Frontal cortex (tissue), 4 donors: ENCODE data around the gene C11orf54. TPM values are rescaled to one million over a fixed set of nuclear protein-coding genes. Genes with fewer than 3 reads are reported as not detected.
A peak's percentile ranks its signal among the peaks of the same experiment; 100 is the strongest.

Experiments
- DNase-seq, 2 donors: peaks; one replicate each; pipeline ENCODE4 v3.0.0; 2012; ENCODE audit warnings: low spot score in 2 of 2
- FAIRE-seq: peaks from 2 replicates; lab custom pipeline; 2012; peaks lifted over from hg19 to GRCh38; lab: Jason Lieb, UNC
- total RNA-seq: library from RNA; depleted of rRNA; stranded (reverse); fragments of >200 nt; gene quantifications from one replicate; pipeline ENCODE4 v1.2.3, GENCODE V29; 2014
- donor health status: control.
- donor health status: control.
- donor health status: control.

Gene C11orf54
- 37.5 TPM for total RNA-seq

DNA sequence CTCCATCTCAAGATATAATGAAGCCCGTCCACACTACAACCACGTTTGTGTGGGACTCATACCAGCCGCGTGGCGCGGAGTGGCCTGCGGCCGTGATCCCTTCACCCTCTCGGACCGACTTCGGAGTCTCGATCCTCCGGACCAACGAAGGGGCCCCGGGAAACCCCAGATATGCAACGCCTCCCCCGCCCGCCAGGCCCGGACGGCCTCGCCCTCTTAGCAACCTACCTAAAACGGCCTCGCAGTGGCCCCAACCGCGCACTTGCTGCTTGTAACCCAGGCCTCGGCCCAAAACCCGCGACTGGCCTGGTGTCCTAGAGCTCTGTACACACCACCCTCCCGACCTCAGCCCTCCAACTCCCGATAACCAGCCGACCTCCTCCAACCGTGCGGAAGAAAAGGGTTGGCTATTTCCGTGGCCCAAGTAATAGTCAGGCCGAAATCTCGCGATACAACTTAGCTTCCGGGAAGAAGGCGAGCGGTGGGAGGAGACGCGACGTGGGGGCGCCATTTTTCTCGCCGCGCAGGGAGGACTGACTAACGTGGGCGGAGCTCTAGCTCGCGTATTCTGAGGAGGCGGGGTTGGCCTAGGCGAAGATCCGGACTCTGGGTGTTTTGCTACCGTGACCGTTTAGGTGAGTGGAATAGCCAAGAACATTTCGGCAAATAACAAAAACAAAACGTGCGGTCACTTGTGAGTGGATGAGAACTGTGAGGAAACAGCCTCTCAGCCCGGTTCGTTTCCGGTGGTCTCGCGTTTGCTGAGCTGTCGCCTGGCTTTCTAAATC is at the start of gene C11orf54, which contains the start of gene TAF1D:
Gene C11orf54 (plus strand): TSS at position 579 of the 788 bp plus-strand sequence. CDS start 5,722 bp downstream, outside the sequence.
Gene TAF1D (minus strand): TSS at position 402 of the 788 bp plus-strand sequence. CDS start 2,191 bp downstream, outside the sequence.
- FAIRE-seq, result no peak
- DNase-seq, result peak; percentile 75 to 88

DNA sequence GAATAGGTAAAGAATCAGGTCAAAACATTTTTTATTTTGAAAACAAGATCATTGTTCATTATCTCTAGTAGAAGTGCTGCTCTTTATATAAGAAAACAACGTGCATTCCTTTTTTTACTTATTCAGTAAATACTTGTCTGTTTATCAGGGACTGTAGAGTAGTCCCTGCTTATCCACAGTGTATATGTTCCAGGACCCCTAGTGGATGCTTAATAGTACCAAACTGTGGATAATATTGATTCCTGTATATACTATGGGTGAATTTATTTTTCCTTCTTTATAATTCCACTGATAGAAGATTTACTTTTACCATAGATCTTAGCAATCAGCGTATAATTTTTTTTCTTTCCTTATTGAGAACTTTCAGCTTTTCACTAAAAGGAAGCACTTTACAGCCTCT is 47.4 kb upstream of the C11orf54 start:
- DNase-seq (no peak), FAIRE-seq (no peak)

DNA sequence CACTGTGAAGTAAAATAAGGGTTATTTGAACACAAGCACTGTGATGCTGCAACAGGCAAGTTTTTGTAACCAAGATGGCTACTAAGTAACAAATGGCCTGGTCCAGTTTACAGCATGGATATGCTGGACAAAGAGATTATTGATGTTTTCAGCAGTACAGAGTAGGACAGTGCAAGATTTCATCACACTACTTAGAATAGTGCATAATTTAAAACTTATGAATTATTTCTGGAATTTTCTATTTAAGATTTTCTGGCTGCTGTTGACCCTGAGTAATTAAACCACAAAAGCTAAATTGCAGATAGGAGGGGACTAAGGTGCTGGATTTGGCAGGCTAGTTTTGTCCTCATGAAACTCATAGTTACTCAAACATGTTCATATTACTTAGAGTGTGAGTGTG is 46.9 kb upstream of the C11orf54 start:
- no peak for DNase-seq
- FAIRE-seq, result no peak

DNA sequence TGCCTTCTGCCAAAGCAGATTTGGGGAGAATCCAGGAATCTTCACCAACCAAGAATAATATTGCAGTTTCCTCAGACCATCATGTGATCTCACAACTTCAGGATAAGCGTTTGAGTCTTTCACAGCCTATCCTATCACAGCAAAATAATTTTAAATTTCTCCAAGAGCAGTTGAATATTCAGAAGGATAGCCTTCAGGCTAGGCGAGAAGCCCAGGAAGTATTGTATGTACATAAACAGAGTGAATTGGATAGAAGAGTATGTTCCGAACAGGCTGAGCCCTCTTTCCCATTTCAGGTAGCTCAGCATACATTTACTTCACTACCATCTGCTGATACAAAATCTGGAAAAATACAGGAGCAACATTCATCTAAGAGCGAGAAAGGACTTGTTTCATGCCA is 43.9 kb upstream of the C11orf54 start:
- no peak for DNase-seq
- no peak for FAIRE-seq

DNA sequence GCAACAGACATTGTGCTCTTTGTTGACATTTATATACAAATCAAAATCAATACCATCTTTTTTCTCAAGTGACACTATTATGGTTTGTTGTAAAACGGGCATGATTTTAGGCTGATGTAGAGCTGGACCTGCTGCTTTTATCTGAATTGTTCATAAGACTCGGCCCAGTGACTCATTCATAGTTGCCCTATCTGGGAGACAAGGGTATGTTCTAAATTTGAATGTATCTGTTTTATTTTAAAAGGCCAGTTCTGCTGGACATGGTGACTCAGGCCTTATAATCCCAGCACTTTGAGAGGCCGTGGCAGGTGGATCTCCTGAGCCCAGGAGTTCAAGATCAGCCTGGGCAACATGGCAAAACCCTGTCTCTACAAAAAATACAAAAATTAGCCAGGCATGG is 40.6 kb upstream of the C11orf54 start:
- no peak for DNase-seq

DNA sequence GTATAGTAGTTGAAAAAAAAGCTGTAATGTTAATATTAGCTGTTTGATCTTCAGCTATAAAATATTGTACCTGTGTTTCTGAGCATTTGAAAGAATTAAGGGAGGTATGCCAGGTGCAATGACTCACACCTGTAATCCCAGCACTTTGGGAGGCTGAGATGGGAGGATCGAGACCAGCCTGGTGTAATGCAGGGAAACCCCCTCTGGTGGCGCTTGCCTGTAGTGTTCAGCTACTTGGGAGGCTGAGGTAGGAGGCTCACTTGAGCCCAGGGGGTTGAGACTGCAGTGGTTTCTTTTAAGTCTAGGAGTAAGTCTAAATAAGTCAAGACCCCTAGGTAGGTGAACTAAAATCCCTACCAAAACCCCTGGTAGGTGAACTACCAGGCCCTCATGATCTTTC is 37.2 kb upstream of the C11orf54 start:
- DNase-seq (no peak), FAIRE-seq (no peak)

More for the DNA sequence above, 40.6 kb upstream of the C11orf54 start:
- FAIRE-seq, result no peak

DNA sequence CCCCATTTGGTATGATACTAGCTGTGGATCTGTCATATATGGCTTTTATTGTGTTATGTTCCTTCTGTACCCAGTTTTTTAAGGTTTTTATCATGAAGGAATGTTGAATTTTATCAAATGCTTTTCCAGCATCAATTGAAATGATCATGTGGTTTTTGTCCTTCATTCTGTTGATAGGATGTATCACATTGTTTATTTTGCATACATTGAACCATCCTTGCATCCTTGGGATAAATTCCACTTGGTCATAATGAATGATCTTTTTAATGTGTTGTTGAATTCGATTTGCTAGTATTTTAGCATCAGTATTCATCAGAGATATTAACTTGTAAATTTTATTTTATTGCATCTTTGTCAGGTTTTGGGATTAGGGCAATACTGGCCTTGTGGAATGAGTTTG is 31.2 kb upstream of the C11orf54 start:
- DNase-seq (no peak), FAIRE-seq (no peak)

DNA sequence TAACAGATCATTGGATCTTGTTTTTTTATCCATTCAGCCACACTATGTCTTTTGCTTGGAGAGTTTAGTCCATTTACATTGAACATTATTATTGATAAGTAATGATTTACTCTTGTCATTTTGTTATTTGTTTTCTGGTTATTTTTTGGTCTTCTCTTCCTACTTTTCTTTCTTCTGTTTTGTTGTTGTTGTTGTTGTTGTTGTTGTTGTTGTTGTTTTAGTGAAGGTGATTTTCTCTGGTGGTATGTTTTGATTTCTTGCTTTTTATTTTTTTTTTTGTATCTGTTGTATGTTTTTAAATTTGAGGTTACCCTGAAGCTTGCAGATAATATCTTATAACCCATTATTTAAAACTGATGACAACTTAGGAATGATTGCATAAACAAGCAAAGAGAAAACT is 28.8 kb upstream of the C11orf54 start:
- no peak for DNase-seq
- FAIRE-seq, result no peak

DNA sequence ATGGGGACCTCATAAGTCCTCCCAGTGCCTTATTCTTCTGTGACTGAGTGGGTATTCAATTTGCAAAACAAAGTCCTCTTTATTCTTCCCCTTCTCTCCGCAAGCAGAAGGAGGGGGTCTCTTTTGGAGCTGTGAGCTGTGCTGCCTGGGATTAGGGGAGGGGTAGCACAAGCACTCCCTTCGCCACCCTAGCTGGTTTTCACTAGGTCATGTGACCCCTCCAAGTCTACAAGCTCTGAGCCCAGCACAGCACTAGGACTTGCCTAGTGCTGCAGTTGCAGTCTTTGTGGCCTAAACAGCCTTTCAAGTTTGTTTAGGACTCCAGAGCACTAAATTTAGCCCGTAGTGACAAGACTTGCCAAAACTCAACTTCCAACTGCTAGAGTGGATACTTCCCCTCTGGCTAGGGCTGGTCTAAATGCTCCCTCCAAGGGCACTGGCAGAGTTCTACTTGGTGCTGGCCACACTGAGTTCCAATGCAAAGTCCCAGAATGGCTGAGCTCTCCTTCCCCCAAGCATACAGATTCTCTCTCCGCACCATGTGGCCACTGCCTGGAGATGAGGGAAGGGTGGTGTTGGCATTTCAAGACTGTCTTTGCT is 25.6 kb upstream of the C11orf54 start:
- DNase-seq (no peak), FAIRE-seq (no peak)

DNA sequence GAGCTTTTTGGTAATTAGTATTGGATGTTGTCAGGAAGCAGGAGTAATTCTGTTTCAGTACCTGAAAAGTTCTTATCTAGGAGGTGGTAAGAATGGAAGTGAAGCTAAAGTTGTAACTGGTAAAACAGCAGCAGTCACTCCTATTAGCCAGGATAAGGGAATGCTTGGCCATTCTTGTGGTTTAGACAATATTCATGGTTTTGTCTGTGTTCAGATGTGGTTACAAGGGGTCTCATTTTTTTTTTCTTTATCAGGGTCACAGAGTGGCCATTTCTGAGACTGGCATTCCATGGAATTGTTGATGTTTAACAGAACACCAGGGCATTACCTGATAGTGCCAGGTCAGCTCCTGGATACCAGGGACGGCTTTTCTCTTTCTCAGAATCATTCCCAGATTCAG is 24.0 kb upstream of the C11orf54 start:
- no peak for DNase-seq
- no peak for FAIRE-seq

DNA sequence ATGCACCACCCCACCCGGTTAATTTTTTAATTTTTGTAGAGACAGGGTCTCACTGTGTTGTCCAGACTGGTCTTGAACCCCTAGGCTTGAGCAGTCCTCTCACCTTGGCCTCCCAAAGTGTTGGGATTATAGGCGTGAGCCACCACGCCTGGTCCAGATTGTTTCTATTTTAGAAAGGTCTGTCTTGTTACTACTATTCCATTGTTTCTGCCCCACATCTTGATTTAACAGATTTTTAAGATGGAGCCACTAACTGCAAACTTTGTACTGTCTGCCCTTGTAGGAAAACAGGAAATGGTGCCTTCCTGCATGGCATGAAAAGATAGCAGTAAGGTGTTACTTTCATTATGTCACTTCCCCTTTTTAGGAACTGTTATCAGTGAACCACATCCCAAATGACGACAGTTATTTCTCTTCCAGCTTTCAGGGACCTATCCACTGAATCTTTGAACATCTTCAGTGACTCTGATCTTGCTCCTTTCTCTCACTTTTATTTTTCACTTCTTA is 23.4 kb upstream of the C11orf54 start:
- DNase-seq, result no peak
- FAIRE-seq, result no peak

DNA sequence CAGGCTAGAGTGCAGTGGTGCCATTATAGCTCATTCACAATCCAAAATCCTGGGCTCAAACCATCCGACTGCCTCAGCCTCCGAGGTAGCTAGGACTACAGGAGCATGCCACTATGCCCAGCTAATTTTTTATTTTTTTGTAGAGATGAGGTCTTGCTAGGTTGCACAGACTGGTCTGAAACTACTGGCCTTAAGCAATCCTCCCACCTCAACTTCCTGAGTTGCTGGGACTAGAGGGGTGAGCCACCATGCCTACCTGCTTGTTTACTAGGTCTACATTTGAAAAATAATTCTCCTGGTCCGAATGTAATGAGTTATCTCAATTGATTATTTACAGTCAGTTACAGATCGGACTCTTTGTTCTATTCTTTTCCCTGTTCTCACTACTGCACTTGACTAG is 22.2 kb upstream of the C11orf54 start:
- DNase-seq, result no peak

DNA sequence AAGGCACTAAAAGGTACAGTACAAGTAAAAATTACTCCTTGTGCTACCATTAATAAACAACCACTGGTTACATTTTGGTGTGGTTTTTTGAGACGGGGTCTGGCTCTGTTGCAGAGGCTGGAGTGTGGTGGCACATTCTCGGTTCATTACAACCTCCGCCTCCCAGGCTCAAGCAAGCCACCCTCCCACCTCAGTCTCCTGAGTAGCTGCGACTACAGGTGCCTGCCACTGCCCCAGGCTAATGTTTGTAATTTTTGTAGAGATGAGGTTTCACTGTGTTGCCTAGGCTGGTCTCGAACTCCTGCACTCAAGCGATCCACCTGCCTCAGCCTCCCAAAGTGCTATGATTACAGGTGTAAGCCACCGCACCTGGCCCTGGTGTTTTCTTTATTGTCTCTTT is 20.9 kb upstream of the C11orf54 start:
- DNase-seq, result no peak
- FAIRE-seq, result no peak

More for the DNA sequence above, 22.2 kb upstream of the C11orf54 start:
- FAIRE-seq, result no peak

DNA sequence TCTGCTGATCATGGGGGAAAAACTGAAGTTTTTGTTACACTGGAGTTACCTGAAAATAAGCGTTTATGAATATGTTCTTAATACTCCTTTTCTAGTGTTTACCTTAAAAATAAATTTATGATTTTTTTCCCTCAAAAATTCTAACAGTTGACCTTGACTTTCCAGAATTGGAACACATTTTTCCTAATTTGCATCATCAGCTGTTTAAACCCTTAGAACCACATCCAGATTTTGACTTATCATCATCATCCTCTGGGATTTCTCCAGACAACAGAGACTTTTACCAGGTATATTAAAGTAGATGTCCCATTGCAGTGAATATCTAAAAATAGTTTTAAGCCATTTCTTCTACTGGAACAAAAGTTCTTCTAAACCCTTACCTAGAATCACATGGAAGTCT is 17.4 kb upstream of the C11orf54 start:
- DNase-seq (no peak), FAIRE-seq (no peak)

DNA sequence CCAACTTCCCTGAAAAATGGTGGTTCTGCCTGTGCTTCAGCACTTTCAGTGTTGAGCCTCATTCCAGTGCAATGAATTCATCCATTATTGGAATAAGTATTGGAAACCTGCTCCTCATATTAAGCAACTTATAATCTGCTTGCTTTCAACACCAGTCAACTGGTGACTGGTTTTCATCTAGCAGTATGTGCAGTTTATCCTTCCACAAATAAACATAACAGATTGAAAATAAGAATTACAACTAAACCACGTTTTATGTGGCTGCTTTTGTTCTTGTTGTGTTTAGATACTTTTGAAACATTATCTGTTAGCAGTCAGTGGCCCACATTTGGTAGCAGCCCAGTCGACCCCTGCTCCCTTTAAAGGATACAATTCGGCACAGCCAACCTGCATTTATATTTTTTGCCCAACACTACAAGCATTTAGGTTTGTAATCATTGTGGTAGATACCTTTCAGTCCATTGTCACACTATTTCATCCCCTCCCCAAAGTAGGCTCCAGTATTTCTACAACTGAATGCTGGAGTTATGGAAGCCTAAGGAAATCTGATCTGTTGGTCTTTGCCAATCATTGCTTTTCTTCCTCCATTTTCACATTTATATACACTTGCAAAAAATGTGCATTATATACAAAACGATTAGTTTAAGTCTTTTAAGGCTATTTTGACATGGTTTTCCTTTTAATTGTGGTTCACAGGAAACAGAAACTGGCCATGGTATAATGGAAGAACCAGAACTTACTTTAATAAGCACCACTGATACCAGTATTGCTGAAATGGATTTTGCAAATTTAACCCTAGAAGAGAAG is 13.3 kb upstream of the C11orf54 start:
- DNase-seq, result no peak
- no peak for FAIRE-seq

DNA sequence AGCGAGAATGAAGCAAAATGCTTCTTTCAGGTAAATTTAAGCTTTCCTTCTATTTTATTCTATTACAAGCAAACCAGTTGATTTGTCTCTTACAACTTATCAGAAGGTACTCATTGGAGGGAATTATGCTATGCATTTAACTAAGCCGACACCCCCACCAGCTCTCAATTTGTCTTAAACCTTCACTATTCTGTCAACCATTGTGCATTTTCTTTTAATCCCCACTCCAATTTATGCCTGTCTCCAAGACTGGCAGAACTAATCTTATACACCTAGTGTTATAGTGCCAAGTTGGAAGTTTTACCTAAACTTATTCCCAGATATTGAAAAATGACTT is 12.7 kb upstream of the C11orf54 start:
- FAIRE-seq (no peak), DNase-seq (no peak)

DNA sequence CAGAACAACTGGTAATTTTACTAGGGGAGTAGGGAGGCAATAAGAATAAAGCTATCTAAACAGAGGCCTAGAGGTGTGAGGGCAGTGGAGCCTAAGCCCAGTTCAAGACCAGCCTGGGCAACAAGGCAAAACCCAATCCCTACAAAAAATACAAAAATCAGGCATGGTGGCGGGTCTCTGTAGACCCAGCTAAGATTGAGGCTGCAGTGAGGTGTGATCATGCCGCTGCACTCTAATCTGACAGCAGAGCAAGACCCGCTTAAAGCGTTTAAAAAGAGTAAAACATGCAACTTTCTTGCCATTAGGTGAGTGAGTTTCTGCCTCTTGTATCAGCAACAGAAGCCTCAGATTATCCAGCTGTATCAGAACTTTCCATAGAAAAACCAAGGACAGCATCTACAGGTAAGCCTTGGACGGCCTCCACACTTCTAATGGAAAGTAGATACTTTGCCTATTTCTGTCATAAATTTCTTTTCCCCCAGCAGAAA is 12.3 kb upstream of the C11orf54 start:
- no peak for DNase-seq
- FAIRE-seq, result no peak

DNA sequence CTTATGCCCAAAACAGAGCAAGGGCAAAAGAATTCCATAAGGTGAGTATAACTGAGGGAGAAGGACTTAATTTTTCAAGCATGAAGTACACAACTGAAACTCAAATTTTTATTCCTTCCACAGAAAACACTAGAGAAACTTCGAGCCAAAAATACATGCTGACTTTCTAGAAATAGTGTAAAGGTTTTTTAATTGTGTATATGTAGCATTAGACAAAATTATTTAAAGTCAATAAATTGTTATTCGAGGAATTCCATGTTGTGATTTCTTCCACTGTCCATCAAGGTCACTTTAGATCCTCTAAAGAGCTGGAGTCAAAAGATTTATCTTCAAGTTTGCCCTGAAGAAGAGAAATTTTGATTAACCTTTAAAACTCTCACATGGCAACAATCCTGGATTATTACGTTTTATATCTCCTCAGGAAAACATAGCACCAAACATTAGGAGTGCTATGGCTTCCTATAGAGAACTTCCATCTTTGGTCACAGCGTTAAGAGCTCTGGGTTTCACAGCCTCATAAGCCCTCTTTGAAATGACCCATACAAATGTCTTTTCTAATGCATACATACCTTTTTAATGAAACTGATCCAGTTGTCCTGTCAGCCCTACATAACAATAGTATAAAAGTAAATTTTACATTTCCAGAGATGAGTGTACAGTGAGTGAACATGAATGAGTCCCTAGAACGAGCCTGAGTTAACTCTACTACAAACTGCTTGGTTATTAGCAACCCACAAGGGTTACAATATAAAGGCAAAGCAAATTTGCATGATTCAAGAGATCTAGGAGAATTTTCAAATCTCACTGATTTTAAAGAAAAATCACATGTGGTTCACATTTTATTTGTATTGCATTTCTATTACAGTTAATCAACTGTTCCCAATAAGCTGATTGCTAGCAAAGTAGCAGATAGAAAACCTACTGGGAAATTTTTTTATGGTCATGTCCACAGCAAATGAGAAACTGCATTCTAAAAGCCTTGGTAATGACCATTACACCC is 11.1 kb upstream of the C11orf54 start:
- no peak for DNase-seq
- FAIRE-seq, result no peak

DNA sequence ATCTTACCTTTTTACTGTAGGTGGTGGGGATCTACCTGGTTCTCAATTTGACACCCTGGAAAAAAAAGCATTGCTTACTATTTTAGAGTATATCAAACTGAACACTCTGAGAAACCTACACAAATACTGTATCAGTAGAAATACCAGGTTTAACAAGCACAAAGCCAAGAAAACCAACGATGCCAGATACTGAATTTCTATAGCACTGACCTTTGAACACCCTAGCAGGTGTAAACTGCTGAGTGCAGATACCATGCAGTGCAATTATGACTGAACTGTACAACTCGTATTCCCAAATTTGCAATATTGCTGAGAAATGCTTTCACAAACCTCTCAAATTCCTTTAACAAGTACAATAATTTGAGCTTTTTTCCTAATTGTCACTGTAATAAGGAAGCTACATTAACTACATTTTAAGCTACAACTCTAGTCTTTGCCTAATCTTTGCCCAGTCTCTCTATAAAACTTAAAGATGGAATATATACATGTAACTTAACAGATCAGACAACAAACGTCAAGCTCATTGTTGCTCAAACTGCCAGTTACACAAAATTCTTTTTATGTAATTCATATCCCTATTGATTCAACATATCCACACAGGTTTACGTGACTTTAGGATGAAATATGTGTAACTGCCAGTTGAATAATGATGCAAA is 9.1 kb upstream of the C11orf54 start:
- DNase-seq (no peak), FAIRE-seq (no peak)
